ENCODE data around the gene PLPPR1. TPM values are rescaled to one million over a fixed set of nuclear protein-coding genes. Genes with fewer than 3 reads are reported as not detected.

Gene PLPPR1
- polyA plus RNA-seq, 1 of the 3 experiments (the other 2 are of a cell fraction): not detected

- Histone ChIP-seq H3K9me3 (no peaks in the 10 kb centered on the region), H3K36me3 (replicated peaks in 1 of 2; ENCODE audit: control insufficient read depth in 1 of 2, insufficient read depth in 2 of 2, low read length in 1 of 2) (no peaks in the 10 kb centered on the region), H3K79me2 (ENCODE audit: insufficient read depth) (no peaks in the 10 kb centered on the region), H2AFZ (ENCODE audit: low read depth) (no peak overlapping the region), H3K27ac (ENCODE audit: low read depth in 2 of 2, low read length in 1 of 2) (no peak overlapping the region), H3K9me2 (no peaks in the 10 kb centered on the region), H3F3A (replicated peaks; ENCODE audit: insufficient read depth) (no peaks in the 10 kb centered on the region), H3K27me3 (ENCODE audit: insufficient read depth) (no peaks in the 10 kb centered on the region), H3K4me3 (ENCODE audit: low read depth in 2 of 2, low read length in 1 of 2) (no peak overlapping the region), H3K4me1 (ENCODE audit: control insufficient read depth in 1 of 2, insufficient read depth in 2 of 2, low read depth in 1 of 2, low read length in 1 of 2) (no peaks in the 10 kb centered on the region), H4K20me1 (ENCODE audit: insufficient read depth) (no peaks in the 10 kb centered on the region), H3K4me2 (no peak overlapping the region), H3K9ac (no peak overlapping the region)
- ChIA-PET POLR2A (no interaction called here), CTCF (interaction anchor here (1.0 kb wide), 2 partner anchors 12 to 190 kb away, joined by 3 read pairs; no protein-coding TSS in a partner anchor)
- no peak for TF ChIP-seq MXI1 (IDR thresholded peaks at IDR 0.05; ENCODE audit: low read depth, low read length)
- no peak for TF ChIP-seq FOXJ3 (CRISPR knock-in tag; IDR thresholded peaks at IDR 0.05)
- no peak for TF ChIP-seq SIN3A (IDR thresholded peaks at IDR 0.05; ENCODE audit: borderline replicate concordance, low read depth, low read length)
- TF ChIP-seq REST (IDR thresholded peaks at IDR 0.05; ENCODE audit: low read depth, low read length): no peak
- no peak for TF ChIP-seq RAD21 (IDR thresholded peaks at IDR 0.05; ENCODE audit: low read length)
- TF ChIP-seq CTCF (IDR thresholded peaks at IDR 0.05): no peak
- no peak for TF ChIP-seq ELF1 (IDR thresholded peaks at IDR 0.05)
- TF ChIP-seq NRF1 (IDR thresholded peaks at IDR 0.05; ENCODE audit: low read depth, low read length): no peak
- TF ChIP-seq USF1 (IDR thresholded peaks at IDR 0.05; ENCODE audit: borderline replicate concordance, low read depth): no peak
- no peak for TF ChIP-seq TEAD4 (IDR thresholded peaks at IDR 0.05; ENCODE audit: borderline replicate concordance, insufficient read depth)
- no peak for TF ChIP-seq TCF12 (IDR thresholded peaks at IDR 0.05)
- TF ChIP-seq FOXM1 (IDR thresholded peaks at IDR 0.05; ENCODE audit: low read depth): no peak
- no peak for TF ChIP-seq FOSL2 (IDR thresholded peaks at IDR 0.05; ENCODE audit: borderline replicate concordance, low read depth)
- TF ChIP-seq CHD2 (IDR thresholded peaks at IDR 0.05; ENCODE audit: low read length, partially characterized antibody): no peak
- TF ChIP-seq GABPA (IDR thresholded peaks at IDR 0.05; ENCODE audit: low read depth): no peak
- no peak for TF ChIP-seq JUND (IDR thresholded peaks at IDR 0.05)
- TF ChIP-seq TAF1 (IDR thresholded peaks at IDR 0.05; ENCODE audit: borderline replicate concordance, low read depth, low read length): no peak
- TF ChIP-seq PBX3 (IDR thresholded peaks at IDR 0.05): no peak
- 0% methylated on average over 2 of the region's 2 CpGs for WGBS (ENCODE audit: low lambda C conversion rate)
- no peak for DNase-seq
These were observed 93.4 kb downstream of the PLPPR1 start for GRCh38 chr9:101121836-101122399.
